Glomerular visceral epithelial cell (primary cell): ENCODE data around the gene GNGT2.
"Not testable (repeated sequence)": the region's sequence is repeated elsewhere in the genome, so short reads cannot be mapped to it uniquely, and the experiment has no call there.

Source experiments
- DNase-seq: peaks from one replicate; pipeline ENCODE4 v3.0.0-alpha.2; 2016; ENCODE audit errors: extremely low spot score

Gene GNGT2

DNA sequence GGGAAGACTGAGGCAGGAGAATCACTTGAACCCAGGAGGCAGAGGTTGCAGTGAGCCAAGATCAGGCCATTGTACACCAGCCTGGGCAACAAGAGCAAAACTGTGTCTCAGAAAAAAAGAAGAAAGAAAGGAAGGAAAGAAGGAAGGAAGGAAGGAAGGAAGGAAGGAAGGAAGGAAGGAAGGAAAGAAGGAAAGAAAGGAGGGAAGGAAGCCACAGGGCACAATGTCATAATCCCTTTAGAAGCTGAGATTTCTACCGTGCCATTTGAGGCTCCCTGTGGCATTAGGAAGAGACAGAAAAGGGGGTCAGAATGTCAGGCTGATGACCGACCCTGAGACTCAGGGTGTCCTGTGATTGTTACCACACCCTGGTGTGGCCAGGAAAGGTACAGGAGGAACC, 6.6 kb downstream of the GNGT2 start:
- no peak for DNase-seq

DNA sequence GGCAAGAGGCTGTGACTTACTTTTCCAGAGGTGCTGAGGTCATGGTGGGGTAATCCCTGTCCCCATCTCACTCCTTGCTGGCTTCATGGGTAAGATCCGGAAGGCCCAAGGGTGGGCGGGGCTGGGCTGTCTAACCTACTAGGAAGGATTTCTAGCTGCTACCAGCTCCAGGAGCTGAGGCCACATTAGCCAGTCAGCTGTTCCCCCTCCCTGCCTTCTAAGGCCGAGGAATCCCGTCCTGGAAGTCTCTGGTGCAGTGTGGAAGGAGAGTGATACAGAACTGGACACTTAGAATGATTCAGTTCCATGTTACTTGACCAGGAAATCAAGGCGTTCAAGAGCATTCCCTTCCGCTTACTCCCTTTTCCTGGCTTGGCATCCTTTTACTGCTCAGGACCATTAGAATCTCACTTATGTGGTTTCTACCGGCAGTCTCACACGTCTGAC, 8.9 kb downstream of the GNGT2 start:
- DNase-seq = peak; percentile 28

DNA sequence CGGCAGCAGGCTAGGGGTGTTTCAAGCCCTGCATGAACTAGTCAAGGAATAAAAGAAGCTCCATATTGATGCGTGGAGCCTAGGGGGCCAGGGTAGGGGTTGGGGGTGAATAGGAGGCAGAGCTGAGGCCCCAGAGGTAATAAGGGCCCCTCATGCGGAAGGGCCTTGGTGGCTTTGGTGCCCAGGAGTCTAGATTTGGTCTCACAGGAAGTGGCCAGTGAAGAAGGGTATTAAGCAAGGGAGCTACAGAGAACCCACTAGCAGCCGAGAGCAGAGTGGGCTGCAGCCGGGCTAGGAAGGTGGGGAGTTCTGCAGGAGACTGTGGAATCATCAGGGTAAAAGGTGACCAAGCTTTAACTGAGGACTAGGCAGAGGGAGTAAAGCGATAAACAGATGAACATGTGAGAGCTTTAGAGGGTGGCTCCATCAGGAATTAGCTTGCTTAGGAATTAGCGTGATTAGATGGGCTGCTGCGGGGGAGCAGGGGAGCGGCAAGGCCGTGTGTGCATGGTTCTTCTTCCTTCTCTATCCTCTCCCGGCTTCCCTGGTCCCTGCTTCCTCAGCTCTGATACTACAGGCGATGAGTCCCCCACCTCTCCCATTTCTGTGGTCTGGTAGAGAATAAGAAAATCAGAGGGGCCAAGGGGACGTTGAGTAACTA, 9.8 kb downstream of the GNGT2 start:
- DNase-seq = no peak

DNA sequence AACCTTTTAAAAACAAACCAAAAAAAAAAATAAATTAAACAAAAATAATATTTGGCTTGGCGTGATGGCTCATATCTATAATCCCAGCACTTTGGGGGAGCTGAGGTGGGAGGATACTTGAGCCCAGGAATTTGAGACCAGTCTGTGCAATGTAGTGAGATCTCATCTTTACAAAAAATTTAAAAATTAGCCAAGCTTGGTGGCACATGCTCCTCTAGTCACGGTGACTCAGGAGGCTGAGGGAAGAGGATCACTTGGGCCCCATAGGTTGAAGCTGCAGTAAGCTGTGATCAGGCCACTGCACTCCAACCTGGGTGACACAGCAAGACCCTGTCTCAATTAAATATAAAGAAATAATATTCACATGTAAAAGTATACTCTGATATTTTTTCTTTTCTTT, 12.2 kb downstream of the GNGT2 start:
- peak; percentile 22 for DNase-seq

DNA sequence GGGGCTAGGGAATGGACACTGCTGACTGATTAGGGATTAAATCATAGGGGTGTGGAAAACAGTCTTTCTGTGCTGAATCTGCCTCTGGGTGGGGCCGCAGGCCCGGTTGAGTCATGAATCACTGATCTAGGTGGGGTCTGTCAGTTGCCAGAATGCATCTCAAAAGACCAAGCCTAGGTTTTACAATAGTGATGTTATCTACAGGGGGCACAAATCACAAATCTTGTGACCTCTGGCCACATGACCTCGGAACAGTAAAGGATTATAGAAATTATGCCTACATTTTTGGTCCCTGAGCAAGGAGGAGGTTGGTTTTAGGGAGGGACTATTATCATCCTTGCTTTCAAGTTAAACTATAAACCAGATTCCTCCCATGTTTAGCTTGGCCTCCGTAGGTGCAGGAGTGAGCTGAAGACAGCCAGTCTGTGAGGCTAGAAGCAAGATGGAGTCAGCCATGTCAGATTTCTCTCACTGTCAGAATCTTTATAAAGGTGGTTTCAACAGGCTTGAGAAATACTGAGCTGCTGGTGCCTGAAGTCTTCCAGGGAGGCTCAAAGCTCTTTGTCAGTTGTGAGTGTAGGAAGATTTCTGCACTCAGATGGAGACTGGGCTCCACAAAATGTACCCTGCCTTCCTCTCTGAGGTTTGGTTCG, 12.9 kb downstream of the GNGT2 start:
- peak; percentile 61 for DNase-seq

DNA sequence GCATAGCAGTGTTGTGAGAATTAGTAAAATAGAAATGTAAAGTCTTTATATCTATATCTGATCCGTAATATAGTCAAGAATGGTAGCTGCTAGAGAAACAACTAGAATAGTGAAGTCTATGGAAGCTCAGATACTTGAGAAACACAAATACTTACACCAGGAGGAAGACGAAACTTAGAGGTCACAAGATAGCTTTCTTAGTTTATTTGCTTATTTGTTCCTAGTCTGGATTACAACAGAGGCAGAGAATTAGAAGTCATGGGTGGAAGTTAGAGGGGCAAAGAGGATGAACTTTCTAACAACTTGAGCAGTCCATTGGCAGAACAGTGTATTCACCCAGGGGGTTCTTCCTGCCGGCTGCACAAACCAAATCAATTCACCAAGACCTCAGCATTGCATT, 13.9 kb downstream of the GNGT2 start:
- DNase-seq = no peak

DNA sequence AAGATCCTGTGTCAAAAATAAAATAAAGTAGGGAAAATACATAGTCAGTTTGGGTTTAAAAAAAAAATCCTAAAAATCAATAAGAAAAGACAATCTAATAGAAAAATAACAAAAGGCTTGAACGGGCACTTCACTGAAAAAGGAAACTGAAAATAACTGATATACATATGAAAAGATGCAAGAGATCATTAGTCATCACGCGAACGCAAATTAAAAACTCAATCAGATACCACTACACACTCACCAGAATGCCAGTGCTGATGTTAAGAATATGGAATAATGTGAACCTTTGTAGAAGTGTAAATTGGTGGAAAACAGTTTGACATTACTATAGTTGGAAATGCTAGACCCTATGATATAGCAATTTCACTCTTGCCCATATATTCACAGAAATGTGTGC, 14.6 kb downstream of the GNGT2 start:
- no peak for DNase-seq

DNA sequence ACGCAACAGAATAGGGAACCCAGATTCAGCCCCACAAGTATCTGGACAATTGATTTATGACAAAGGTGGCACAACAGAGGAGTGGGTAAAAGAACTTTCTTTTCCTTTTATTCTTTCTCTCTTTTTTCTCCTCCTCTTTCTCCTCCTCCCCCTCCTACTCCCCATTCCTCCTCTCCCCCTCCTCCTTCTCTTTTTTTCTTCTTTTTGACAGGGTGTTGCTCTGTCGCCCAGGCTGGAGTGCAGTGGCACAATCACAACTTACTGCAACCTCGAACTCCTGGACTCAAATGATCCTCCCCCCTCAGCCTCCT, 16.1 kb downstream of the GNGT2 start:
- DNase-seq = no peak

DNA sequence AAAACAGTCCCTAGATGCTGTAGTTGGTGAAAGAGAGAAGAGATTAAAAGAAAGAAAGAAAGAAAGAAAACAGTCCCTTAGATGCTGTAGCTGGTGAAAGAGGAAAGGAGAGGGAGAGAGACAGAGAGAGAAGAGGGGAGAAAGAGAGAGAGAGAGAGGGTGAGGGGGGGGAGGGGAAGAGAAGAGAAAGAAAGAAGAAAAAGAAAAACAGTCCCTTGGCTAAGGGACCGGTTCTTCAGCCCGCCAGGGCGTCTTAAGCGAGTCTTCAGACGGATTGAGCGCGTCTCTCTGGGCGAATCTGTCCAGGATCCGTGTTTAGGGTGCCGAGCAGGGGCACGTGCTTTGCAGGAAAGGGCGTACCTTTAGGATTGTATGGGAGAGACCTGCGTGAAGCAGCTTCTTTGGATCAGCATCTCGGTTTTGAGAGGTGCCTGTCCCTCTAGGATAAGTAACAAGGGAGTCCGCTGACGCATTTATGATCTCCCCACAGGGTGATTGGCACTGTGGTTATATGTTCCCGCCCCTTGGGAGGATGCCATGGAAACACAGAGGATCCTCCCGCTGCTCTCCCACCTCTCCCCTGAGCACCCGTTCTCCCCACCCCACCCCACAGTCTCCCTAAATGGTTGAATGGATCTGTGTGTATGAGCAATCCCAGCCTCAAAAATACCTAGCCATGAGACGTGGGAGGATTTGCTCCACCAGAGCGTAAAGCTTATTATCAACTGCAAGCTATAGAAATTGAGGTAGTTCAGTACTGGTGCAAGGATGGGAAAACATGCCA, 16.7 kb downstream of the GNGT2 start:
- peak; percentile 100 for DNase-seq

DNA sequence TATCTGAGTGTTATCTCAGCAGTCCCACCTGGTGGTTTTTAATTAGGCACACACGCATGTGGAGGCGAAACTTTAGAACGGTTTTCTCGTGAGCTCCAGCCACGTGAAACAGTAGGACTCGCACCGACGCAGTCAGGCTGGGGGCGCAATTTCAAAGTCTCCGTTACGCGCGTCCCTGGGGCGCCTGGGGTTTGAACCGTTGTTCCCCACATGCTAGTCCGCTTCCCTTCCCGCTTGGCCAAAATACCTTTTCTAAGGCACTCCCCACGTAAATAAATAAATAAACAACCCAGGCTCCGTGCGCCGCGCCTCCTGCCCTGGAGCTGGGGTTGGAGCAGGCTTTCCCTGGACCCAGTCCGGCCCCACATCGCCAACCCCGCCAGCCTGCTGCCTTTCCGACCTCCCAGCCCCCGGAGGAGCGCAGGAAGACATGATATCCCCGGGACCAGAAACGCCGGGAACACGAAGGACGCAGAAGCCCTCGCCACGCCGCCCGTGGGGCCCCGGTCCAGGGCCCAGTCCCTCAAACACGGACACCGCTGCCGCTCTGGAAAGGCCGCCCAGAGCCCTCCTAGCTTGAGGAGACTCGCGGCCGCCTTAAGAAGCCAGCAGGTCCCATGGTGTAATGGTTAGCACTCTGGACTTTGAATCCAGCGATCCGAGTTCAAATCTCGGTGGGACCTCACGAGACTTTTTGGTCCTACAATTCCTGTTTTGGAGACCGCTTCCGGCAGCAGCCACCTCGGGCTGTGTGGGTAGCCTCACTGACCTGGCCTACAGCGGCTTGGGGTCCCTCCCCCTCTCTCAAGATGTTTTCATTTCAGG, 18.2 kb downstream of the GNGT2 start:
- peak; percentile 88 for DNase-seq

DNA sequence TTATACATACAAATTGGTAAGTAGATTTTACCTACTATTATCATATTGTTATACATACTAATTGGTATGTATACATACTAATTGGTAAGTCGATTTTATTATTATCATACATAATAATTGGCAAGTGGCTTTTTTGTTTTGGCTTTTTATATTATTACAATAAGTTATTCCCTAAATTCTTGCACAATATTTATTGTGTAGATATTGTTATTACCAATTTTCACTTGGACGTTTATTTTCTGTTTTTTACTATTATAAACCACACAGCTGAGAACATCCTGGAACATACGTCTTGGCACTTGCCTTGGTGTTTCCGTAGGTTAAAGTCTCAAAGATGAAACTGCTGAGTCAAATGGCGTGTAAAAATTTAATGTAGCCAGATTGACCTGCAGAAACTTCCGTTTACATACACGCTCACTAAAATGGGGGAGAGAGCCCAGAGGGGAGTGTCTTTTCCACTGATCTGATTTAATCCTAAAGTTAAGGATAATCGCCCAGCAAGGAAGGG, 18.9 kb downstream of the GNGT2 start:
- no peak for DNase-seq

DNA sequence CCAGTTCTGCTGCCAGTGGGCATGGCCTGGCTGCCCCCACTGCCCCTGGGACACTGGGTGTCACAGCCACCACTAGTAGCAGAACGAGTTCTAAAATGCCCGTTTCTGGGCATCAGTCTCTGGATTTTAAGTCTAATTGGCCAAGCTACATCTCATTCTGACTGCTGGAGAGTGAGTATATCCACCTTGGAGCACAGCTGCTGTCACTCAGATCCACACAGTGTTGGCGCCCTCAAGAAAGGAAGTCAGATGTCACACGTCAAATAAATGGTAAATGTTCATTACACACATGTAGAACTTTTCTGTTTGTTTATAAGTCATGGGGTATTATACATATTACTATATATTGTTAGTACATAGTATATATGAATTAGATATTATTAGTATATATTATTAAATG, 19.4 kb downstream of the GNGT2 start:
- DNase-seq = no peak

DNA sequence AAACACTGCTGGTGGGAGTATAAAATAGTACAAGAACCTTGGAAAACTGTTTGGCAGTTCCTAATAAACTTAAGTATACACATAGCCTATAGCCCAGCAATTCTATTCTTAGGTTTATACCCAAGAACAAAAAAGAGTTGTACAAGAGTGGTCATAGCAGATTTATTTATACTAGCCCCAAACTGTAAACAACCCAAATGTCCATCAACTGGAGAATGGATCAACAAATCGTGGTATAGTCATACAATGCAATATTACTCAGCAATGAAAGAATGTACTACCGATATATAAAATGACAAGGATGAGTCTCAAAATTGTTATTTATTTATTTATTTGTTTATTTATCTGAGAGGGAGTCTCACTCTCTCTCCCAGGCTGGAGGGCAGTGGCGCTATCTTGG, 23.1 kb downstream of the GNGT2 start:
- DNase-seq = no peak

DNA sequence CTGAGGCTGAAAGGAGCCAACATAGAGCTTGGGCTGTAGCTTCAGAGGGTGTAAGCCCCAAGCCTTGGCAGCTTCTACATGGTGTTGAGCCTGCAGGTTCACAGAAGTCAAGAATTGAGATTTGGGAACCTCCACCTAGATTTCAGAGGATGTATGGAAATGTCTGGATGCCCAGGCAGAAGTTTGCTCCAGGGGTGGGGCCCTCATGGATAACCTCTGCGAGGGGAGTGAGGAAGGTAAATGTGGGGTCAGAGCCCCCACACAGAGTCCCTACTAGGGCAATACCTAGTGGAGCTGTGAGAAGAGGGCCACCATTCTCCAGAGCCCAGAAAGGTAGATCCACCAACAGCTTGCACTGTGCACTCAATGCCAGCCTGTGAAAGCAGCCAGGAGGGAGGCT, 25.0 kb downstream of the GNGT2 start:
- DNase-seq = not testable (repeated sequence)

DNA sequence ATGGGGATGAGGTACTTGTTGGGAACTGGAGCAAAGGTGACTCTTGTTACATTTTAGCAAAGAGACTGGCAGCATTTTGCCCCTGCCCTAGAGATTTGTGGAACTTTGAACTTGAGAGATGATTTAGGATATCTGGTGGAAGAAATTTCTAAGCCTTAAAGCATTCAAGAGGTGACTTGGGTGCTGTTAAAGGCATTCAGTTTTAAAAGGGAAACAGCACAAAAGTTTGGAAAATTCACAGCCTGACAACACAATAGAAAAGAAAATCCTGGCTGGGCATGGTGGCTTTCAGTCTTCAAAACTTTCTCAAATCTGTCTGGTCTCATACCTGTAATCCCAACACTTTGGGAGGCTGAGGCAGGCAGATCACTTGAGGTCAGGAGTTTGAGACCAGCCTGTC, 25.9 kb downstream of the GNGT2 start:
- DNase-seq = not testable (repeated sequence)

DNA sequence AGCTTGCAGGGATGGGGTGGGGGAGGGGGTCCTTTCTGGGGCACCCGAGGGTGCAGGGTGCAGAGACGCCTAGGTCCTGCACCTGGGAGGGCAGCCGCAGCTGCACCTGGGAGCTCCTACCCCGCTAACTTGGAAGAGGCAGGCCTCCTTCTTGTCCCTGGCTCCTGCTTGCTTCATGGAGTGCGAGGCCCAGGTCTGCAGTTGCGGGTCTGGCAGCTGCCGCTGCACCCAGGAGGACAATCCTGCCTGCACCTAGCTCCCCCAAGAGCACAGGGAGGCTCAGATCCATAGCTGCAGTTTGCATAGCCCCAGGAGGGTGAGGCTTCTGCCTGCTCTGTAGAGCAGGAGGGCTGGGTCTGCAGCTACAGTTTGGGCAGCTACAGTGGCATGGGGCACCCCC, 26.6 kb downstream of the GNGT2 start:
- DNase-seq = no peak

DNA sequence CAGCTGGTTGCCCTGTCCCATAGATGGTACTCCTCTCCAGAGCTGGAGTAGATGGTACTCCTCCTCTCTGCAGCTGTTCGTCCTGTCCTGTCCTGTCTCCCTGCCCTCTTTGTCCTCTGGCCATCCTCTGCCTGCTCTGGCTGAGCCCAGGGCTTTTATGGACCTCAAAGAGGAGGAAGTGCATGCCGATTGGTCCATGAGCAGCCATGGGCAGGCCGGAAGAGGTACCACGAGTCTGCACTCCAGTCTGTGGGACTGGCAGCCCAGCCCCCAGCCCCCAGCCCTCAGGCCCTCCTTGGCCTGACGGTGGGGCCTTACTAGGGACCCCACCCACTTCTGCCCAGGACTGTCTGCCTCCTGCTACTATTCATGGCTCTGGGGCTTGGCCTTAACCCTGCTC, 27.0 kb downstream of the GNGT2 start:
- no peak for DNase-seq

DNA sequence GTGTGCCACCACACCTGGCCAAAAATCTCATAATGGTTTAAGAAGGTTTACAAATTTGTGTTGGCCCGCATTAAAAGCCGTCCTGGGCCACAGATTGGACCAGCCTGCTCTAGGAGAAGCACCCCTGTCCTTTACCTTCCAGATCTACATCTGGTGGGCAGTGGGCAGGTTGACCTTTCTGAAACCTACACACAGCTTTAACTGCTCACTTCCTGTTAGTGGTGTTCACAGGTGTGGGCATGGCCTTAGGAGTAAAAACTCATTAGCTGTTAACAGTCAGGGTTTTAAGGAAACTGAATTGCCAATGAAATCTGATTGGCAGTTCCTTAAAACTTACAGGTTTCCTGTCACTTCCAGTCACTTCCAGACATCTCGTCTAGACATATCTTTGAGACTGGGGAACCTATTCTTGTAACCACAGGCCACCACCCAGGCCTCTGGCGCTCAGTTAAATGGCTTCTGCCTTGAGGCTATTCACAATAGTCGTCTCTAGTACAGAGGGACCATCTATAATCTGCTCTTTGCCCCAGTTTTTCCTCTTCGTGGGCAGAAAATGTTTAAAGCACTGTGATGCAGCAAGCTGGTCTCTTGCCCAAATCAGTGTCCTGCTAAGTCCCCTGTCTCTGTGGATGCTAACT, 29.3 kb downstream of the GNGT2 start:
- no peak for DNase-seq

DNA sequence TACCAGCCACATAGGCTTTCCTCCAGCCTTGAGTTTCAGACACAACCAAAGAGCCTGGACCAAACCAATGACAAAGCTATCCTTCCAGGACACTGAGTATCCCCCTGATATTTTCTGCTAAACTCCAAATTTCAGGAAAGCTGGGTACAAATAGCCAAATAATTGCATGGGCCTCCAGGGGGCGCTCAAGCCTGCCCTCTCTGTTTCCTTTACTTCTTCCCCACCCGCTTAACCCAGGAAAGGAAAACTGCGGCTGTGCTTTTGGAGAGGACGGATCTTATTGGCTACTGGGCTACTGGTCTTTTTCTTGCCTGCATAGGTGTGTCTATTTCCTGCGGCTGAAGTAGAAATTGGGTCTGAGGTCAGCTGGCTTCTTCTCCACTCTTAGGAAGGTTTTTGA, 30.1 kb downstream of the GNGT2 start:
- peak; percentile 50 for DNase-seq

DNA sequence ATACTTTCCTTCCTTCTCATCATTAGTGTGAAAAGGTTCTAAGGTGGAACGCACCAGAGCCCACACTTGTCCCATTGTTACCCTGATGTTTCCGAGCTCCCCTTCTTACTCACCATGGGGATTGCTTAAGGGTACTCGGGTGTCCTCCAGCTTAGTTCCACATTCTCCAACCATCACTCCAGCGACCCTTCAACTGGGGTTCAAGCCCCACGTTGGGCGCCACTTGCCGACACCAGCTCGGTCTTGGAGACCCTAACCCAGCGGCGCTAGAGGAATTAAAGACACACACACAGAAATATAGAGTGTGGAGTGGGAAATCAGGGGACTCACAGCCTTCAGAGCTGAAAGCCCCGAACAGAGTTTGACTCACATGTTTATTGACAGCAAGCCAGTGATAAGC, 34.4 kb downstream of the GNGT2 start:
- not testable (repeated sequence) for DNase-seq

DNA sequence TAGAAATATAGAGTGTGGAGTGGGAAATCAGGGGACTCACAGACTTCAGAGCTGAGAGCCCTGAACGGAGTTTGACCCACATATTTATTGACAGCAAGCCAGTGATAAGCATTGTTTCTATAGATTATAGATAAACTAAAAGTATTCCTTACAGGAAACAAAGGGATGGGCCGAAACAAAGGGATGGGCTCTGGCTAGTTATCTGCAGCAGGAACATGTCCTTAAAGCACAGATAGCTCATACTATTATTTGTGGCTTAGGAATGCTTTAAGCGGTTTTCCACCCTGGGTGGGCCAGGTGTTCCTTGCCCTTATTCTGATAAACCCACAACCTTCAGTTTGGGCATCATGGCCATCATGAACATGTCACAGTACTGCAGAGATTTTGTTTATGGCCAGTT, 39.7 kb downstream of the GNGT2 start:
- DNase-seq = not testable (repeated sequence)

DNA sequence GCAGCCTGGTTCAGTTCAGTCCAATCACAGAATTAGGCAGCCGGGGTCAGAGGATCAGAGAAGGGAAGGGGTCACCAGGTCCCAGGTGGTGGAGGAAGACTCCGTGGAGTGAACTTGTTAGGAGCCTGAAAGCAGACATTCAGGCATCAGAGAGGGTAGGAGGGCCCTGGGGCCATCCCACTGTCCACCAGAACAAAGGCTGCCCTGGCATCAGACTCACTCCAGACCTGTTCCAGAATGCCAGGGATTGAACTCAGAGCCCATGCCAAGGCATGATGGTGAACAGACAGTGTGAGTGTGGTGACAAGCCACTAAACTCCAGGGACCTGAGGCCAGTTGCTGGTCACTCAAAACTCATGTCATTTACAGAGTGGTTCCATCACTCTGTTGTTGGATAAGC, 40.2 kb downstream of the GNGT2 start:
- DNase-seq = no peak
